ENCODE data around the gene MICU1.

MICU1 gene

GRCh38 chr10:72322280-72323058, 303.4 kb downstream of the MICU1 start:
- DNase-seq, result no peak

GRCh38 chr10:72322030-72322279, 303.9 kb downstream of the MICU1 start:
- DNase-seq, result no peak

DNA sequence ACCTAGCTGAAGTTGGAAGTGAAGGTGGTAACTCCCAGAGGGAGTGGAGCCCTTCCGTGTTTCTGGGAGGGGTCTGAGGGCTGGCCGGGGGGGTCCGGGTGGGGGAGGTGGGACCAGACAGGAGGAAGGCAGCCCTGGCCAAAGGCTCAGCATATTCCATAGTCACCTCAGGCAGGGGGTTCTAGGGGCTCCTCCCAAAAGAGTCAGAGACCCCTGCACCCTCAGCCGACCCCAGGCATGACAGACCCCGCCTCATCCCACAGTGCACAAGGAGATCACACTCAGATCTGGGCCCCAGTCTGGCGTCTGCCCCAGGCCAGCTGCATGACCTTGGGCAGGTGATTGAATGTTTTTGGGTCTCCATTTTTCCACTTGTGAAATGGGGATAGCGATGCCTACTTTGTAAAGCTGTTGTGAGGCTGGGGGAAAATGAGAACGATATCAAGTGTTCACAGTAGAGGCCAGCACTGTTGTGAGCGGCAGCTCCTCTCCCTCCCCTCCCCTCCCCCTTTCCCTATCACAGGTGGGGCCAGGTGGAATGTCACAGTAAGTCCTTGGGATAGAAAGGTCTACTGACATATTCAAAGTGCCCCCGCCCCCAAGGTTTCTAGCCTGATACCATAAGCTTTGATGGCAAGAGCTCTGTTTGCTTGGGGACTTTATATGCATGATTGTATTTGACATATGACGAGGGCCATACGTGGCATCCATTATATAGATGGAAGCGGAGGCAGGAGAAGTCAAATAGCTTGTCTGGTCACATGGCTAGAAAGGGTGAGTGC, 304.4 kb downstream of the MICU1 start:
- no peak for DNase-seq

DNA sequence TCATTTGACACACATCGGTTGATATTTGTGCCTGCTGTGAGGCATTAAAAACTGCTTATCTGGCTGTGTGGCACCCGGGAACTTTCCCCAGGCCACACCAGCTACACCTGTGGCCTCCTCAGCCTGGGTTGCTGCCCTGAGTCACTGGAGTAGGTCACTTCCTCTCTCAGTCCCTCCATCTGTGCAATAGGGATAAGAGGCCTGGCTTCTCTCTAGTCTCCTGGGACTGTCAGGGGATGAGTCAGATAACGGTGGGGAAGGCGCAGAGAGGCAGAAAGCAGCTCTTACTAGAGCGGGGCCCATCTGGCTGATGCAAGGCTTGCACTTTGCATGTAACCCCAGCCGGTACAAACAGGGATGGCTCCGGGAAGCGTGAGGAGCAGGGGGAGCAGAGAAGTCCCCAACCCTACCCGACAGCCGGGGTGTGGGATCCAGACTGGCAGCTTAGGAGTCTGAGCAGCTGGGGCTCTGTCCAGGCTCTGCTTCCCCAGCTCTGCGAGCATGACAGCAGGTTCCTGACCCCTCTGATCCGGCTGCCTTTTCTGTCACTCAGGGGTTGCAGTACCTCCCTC, 305.1 kb downstream of the MICU1 start:
- peak; percentile 76 for DNase-seq

DNA sequence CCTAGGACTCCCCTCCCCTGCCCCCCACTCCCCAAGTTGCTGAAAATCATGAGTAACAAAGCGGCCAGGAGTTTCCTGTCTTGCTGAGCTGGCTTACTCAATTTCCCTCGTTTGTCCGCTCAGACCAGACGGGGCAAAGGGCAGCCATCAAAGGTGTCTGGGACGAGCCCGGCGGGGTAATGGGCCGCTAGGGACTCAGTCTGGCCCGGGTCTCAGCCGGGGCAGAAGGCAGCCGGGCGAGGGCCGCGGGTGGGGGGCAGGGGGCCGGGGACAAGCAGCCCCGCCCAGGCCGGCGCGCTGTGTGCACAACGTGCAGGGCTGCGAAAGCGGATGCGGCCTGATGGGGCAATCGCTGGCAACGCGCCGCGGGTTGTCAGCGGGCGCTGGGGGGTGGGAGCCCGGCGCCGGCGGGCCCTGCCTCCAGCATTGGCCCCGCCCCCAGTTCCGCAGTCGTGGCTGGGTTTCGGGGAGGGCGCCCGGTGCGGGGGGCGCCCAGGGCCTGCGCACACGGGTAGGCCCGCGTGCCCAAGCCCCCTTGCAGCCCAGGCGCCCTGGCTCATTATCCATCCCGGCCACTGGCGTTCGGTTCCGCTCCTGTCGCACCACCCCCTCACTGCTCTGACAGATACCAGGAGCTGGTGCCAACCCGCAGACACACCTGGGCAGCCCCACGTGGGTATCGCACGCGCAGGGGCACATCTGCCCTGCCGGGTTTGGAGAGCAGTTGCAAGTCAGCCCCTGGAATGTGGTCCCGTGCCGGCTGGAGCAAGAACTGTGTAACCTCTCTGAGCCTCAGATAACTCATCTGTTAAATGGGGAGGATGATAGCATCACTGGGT, 306.2 kb downstream of the MICU1 start:
- no peak for DNase-seq

DNA sequence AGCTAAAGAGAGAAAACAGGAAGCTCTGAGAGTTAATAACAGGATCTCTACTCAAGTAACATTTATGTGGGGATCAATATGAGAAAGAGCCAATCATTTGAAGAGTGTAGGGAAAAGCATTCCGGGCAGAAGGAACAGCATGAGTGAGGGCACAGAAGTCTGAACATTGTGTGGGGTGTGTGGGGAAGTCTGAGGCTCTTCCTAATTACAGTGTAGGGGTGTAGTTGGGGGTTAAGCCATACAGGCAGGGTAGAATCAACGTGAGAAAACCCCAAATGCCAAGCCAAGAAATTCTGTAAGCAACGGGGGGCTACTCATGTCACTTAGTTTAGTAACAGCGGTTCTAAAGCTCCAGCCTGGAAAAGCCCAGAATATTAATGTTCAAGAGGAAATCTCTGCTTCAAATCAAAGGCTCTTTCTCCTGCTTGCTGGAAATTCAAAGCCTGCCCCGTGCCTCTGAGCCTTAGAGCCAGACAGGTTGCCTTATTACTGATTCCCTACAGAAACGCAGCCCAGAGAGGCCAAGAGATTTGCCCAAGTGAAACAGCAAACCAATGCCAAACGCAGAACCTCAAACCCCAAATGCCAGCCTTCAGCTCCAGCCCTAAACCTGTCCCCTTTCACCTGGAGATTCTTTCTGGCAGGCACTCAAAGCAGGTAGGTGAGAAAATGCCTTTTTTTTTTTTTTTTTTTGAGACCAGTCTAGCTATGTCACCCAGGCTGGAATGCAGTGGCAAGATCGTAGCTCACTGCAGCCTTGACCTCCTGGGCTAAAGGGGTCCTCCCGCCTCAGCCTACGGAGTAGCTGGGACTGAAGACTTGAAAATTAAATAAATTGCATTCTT, 307.2 kb downstream of the MICU1 start:
- DNase-seq, result no peak
